ENCODE data around the gene ZC3H7B.

ZC3H7B gene

GRCh38 chr22:41356430-41357028 is 55.2 kb downstream of the ZC3H7B start:
- DNase-seq (ENCODE audit: low read depth), result no peak

DNA sequence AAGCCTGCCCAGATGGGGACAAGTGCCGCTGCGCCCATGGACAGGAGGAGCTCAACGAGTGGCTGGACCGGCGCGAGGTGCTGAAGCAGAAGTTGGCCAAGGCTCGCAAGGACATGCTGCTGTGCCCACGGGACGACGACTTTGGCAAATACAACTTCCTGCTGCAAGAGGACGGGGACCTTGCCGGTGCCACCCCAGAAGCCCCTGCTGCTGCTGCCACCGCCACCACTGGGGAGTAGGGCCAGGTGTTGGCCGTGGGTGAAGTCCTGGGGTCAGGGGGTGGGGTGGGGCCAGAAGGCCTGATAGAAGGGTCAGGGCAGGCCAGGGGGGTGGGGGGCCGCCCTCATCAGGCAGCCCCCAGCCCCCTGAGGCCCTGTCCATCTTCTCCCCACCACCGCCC is 55.9 kb downstream of the ZC3H7B start:
- no peak for DNase-seq (ENCODE audit: low read depth)

DNA sequence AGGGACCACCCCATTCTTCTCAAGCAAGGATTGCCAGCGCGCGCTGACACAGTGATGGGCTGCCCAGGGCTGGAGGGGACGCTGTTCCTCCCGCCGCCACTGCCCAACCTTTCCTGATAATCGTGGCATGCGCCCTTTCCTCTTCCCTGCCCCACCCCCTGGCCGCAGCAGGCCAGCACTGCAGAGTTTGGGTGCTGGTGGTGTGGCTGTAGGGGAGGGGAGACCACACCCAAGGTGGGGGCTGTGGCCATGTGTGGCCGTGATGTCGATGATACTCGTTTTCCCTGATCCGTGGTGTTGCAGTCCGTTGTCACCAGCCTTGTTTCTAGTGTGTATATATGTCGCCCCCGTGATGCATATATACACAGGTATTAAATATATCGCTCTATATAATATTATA is 57.6 kb downstream of the ZC3H7B start:
- DNase-seq (ENCODE audit: low read depth), result no peak

- no peak for DNase-seq (ENCODE audit: low read depth)
Observed at GRCh38 chr22:41359376-41359775, 58.1 kb downstream of the ZC3H7B start.

- DNase-seq (ENCODE audit: low read depth), result no peak
Observed at GRCh38 chr22:41360126-41360525, 58.8 kb downstream of the ZC3H7B start.

- DNase-seq (ENCODE audit: low read depth), result no peak
Observed at GRCh38 chr22:41361716-41362310, 60.5 kb downstream of the ZC3H7B start.

GRCh38 chr22:41362615-41363014 is 61.3 kb downstream of the ZC3H7B start:
- no peak for DNase-seq (ENCODE audit: low read depth)

GRCh38 chr22:41364233-41364632 is 62.9 kb downstream of the ZC3H7B start:
- no peak for DNase-seq (ENCODE audit: low read depth)

DNA sequence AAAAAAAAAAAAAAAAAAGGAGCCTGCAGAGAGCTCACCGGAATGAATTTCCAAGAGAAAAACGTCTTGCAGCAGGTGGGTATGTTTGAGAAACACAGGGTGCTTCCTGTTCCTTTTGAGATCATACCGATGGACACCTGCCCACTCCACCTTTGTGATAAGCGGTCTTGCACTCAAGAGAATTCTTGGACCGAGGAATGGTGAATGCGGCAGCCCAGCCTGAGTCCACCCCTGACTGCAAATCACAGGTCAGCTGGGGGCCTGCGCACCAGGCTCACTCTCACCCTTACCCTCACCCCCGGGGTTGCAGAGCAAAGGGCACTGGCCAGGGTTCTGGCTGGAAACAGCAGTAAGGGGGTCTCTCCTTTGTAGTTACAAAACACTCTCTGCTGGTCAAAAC is 63.6 kb downstream of the ZC3H7B start:
- DNase-seq (ENCODE audit: low read depth), result no peak

- no peak for DNase-seq (ENCODE audit: low read depth)
Observed at GRCh38 chr22:41365425-41365824, 64.1 kb downstream of the ZC3H7B start.

DNA sequence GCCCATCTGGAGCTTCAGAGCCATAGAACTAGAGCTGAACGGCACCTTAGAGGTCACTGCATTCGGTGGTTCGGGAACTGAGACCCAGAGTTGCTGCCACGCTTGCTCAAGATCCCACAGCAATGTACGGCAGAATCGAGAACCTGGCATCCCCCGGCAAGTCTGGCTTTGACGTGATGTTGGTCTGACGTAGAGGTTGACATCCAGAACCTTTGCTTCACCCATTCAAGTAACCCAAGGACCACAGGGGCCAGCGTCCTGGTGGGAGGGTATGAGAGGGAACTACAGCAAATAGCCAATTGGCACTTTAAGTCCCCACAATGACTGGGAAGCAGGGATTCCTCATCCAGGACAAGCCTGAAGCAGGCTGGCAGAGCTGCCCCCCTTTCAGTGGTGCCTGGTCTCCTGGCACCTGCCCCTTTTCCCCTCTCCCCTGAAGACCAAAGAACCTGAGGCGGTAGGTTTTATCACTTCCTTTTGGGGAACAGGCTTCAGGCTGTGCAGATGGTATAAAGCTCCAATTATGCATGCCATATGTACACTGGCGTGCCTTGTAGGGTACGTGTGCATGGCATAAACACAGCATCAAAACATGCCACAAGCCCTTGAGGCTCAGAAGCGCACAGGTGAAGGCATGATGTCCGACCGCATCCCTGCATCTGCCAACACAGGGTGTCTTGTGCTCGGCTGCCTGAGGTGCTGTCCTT is 65.2 kb downstream of the ZC3H7B start:
- no peak for DNase-seq (ENCODE audit: low read depth)

- DNase-seq (ENCODE audit: low read depth), result no peak
Observed at GRCh38 chr22:41367039-41367679, 65.8 kb downstream of the ZC3H7B start.

DNA sequence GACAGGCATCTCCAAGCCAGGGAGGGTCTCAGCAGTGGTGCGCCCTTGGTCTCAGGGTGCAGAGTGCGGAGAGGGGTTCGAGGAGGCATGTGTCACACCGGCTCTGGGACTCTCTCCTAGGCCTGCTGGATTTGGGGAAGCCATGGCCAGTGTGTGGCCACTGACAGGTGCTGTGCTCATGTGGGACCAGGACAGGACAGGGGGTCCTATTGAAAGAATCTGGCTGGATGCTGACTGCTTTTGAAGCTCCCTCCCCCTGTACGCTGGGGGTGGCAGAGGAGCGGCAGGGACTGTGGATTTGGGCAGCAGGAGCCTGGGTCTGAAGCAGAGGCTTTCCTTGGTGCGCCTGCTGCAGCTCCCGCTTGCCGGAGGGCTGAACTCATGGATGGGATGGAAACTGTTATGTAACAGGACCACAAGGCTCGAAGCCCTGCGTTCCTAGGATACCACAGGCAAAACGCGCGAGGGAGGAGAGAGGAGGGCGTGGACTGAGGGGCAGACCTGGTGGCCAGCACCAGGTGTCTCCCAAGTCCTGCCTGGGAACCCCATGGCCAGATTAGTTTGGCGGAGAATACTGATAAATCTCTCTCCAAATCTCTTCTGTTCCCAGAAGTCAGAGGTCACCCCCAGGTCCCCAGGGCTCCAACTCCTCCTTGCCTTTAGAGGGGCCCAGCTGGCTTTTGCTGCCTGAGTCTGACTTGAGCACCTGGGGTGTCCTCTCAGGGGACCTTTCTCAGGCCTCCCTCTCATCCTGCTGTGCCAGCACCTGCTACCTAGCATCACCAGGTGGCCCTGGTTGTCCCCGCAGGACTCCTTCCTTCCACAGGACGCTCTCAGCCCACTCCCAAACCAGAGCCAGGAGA is 66.6 kb downstream of the ZC3H7B start:
- DNase-seq (ENCODE audit: low read depth), result no peak

DNA sequence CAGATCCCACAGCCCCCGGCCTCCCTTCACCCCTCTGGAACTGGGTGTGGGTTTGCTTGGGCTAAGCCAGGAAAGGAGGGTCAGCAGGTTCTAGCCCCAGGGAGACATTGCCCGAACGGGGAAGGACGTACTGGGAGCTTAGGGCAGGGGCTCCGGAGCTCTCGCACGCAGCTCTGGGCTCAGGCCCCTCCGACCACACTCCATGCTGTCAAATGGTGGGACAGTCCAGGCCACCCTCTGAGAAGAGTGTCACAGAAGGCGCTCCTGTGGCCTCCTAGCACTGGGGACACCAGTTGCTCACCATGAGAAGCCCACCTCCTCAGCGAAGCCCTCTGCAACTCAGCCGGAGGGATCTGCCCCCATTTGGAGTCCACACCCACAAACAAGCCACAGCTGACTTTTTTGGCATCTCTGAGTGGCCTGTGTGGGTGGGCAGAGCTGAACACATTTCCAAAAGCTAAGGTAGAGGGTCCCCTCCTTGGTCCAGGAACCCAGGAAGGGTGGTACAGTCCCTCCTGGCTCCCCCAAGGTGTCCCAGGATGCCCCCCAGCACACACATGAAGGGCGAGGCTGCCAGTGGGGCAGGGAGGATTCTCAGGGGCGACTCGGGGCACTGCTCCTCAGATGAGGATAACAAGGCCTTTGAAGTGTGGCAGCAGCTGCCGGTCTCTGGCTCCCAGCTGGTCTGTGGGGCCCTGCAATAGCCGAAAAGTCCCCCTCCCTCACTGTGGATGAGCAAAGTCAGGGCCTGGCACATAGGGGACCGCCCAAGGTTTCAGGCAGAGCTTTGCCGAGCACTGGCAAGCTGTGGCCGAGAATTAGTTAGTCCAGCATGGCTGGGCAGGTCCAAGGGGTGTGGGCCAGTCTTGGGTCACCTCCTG is 67.5 kb downstream of the ZC3H7B start:
- DNase-seq (ENCODE audit: low read depth), result no peak

GRCh38 chr22:41369424-41369745 is 68.1 kb downstream of the ZC3H7B start:
- DNase-seq (ENCODE audit: low read depth), result no peak

GRCh38 chr22:41369837-41370236 is 68.5 kb downstream of the ZC3H7B start:
- no peak for DNase-seq (ENCODE audit: low read depth)

- DNase-seq (ENCODE audit: low read depth), result no peak
Observed at GRCh38 chr22:41377846-41378245, 76.5 kb downstream of the ZC3H7B start.

DNA sequence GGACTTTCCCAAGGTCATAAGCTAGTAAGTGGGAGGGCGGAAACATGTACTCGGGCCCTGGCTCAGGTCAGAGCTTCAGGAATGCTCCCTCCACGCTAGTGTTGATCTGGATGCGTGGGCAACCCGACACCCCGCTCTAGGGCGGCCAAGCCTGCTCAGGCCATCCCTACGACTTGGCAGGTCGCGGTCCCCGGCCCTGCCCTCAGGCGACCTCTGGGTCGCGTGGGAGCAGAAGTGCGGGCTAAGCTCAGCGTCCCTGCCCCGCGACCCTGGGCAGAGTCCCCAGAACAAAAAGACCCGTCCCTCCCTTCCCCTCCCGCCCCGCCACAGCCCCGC is 79.6 kb downstream of the ZC3H7B start:
- peak; percentile 5 for DNase-seq (ENCODE audit: low read depth)

DNA sequence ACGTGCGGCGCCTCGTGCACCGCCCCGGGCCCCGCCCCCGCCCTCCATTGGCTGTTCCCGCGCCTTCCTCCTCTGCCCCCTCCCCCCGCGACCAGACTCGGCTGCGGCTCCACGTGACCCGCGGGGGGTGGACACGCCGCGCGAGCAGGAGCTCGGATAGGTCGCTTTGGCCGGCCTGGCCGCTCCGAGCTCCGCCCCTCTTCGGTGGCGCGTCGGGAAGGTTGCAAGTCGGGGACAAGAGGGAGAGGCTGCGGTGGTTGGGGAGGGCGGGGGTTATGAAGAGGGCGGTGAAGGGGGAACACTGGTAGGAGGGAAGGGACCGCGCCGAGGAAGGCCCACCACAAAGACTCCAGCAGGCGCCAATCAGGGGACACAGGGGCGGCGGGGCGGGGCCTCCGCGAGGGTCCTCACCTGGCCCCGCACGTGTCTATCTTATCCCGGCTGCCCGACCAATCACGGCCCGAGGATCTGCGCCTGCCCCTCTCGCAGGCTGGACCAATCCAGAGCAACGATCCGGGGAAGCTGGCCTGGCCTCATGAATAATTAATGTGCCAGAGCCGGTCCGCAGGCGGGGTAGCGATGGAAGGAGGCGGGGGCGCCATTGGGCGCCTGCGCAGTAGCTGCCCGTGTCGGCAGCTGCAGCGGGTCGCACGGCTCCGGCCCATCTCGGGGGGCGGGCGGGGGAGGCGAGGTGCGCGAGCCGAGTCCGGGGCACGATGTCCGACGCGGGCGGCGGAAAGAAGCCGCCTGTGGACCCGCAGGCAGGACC is 80.2 kb downstream of the ZC3H7B start, which contains the start of gene TEF:
Gene TEF, plus strand, starts transcription at position 614 of the 769 bp plus-strand sequence. Its CDS starts 103 bp downstream, at position 717.
- peak; percentile 95 for DNase-seq (ENCODE audit: low read depth)

GRCh38 chr22:41382098-41382578 is 80.8 kb downstream of the ZC3H7B start:
- DNase-seq (ENCODE audit: low read depth), result peak; percentile 41

All from stimulated activated CD8-positive, alpha-beta memory T cell treated with anti-CD3 and anti-CD28 coated beads, Interleukin-12 subunit alpha, Interleukin-12 subunit beta, amount 100 ng/mL, for 1 hour (primary cell).